Activated T-helper 9 cell treated with anti-CD3 and anti-CD28 coated beads, Interleukin-2, amount 50 U/mL, for 16 hours (primary cell): ENCODE measurements around the gene CCDC77.
"Not testable (repeated sequence)": the region's sequence is repeated elsewhere in the genome, so short reads cannot be mapped to it uniquely, and the experiment has no call there.

Source experiments
- DNase-seq: peaks from one replicate; pipeline ENCODE4 v3.0.0-alpha.2; 2020; ENCODE audit warnings: low read depth

Gene CCDC77

DNA sequence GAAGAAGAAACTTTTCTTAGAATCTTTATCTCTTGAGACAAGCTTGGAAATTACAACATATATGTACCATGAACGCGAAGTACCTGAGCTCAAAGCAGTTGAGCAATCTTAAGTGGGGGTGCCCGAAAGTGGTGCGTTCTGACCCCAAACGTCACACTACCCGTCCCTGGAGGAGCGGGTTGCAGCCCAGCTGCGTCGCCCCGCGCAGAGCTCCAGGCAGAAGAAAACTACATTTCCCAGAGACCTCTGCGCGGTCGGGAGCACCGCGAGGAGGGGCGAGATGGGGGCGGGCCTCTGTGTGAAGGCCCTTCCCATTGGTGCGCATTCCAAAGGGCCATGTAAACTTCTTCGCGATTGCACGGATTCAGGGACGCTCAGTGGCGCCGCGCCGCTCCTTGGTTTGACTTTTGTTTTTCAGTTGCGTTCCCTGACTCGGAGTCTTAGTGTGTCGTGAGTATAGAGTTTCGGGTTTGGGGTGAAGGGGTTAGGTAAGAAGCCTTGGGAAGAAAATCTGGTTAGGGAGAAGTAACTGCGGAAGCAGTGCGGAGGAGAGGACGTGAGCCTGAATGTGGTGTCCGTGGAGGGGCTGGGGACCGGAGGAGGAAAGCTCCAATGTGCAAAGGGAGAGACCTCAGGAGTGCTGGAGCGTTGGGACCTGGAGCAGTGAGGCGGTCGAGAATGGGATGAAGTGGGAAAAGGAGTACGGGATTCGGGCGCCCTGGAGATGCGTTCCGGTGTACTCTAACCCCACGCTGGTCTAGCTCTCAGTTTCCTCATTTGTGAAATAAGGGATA is at the start of gene CCDC77:
Gene CCDC77 (plus strand): TSS at position 410 of the 794 bp plus-strand sequence. CDS start 7,740 bp downstream, outside the sequence.
- peak; percentile 88 for DNase-seq

DNA sequence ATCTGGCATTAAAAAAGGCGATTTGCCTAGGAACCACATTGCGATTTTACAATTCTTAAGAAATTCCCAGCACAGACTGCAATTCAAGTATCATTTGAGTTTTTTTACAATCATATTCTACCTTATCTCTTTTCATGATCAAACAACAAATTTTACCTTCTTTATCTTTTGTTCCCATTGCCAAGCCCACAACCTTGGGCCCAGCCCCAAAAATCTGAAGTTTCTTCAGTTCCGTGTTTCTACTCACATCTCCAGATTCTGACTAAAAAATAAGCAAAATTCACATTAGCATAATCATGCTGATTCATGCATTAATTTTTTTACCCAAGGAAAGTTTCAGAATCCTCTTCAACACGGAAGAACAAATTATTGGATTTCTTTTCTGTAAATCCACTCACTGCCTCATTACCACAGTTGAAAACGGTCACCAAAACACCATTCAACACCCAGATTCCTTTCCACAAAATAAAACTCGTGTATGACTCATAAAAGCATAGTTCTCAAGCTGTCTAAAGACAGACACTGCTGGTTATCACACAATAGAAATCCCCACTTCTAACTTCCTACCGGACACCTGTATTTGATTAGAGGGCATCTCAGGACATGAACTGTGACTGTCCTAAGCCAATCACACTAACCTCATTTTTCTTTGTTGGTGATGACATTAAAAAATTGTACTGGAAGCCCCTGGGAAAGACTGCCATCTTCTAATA is 45.0 kb upstream of the CCDC77 start:
- no peak for DNase-seq

DNA sequence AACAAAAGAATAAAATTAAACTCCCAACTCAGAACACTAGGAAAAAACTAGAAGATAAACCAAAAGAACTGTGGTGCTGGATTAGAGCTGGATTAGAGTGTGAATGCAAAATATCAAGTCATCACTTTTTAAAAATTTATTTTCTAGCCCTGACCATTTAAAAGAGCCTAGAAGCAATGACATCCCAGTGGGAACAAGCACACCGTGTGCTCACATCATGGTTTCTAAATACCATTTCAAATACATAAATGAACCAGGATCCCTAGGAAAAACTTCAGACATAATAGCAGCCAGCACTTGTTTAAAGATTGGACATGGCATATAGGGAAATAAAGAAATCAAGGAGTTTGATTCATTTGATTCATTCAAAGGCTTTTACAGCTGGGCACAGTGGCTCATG is 42.4 kb upstream of the CCDC77 start:
- no peak for DNase-seq

DNA sequence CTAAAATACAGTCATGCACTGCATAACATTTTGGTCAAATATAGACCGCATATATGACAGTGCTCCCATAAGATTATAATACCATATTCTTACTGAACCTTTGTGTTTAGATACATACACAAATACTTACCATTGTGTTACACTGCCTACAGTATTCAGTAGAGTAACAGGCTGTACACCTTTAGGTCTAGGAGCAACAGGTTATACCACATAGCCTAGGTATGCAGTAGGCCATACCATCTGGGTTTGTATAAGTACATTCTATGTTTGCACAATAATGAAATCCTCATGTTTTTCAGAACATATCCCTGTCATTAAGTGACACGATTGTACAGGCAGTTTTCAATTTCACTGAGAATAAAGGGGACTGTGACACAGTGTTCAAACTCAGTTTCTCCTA is 34.6 kb upstream of the CCDC77 start:
- DNase-seq, result no peak

DNA sequence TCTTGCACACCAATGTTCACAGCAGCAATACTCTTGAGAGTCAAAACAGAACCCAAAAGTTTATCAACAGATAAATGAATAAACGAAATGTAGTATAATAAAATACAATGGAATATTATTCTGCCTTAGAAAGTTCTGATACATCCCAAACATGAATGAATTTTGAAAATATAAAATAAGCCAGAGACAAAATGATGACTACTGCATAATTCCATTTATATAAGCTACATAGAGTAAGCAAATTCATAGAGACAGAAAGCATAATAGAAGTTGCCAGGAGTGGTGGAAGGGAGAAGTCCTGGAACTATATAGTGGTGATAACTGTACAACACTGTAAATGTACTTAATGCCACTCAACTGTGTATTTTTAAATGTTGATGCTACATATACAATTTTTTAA is 33.5 kb upstream of the CCDC77 start:
- DNase-seq, result no peak

DNA sequence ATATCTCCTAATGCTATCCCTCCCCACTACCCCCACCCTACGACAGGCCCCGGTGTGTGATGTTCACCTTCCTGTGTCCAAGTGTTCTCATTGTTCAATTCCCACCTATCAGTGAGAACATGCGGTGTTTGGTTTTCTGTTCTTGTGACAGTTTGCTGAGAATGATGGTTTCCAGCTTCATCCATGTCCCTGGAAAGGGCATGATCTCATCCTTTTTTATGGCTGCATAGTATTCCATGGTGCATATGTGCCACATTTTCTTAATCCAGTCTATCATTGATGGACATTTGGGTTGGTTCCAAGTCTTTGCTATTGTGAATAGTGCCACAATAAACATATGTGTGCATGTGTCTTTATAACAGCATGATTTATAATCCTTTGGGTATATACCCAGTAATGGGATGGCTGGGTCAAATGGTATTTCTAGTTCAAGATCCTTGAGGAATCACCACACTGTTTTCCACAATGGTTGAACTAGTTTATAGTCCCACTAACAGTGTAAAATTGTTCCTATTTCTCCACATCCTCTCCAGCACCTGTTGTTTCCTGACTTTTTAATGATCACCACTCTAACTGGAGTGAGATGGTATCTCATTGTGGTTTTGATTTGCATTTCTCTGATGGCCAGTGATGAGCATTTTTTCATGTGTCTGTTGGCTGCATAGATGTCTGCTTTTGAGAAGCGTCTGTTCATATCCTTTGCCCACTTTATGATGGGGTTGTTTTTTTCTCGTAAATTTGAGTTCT is 30.5 kb upstream of the CCDC77 start:
- not testable (repeated sequence) for DNase-seq

DNA sequence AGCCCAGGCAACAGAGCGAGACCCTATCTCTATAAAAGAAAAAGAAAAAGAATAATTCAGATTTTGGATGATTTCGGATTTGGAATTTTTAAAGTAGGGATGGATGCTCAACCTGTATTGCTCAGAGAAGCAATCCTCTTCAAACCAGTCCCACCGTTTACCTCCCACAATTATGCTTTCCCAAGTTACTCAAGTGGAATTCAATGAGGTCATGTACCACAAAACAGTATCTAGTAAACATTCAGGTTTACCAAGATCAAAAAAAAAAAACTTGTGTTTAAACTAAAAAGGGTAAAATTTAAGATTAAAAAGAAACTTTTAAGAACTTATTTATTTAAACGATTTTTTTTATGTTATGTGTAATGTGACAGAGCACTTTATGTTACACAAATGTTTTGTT is 14.8 kb upstream of the CCDC77 start:
- DNase-seq, result no peak

DNA sequence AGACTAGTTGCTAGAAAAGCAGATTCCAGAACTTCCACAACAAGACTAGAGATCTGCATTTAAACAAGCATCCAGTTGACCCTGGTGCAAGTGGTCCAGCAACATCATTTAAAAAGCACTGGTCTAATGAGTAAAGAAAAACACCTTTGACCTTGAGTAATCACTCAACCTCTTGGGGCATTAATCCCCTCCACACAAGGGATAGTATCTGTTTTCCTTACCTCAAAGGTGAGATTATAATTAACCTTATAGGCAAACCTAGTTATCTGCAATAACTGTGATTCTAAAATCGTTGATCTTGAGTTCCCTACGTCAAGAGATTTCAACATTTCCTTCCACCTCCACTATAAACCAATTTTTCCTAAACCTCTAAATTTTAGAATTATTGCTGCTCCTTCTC is 13.4 kb upstream of the CCDC77 start:
- DNase-seq, result no peak

DNA sequence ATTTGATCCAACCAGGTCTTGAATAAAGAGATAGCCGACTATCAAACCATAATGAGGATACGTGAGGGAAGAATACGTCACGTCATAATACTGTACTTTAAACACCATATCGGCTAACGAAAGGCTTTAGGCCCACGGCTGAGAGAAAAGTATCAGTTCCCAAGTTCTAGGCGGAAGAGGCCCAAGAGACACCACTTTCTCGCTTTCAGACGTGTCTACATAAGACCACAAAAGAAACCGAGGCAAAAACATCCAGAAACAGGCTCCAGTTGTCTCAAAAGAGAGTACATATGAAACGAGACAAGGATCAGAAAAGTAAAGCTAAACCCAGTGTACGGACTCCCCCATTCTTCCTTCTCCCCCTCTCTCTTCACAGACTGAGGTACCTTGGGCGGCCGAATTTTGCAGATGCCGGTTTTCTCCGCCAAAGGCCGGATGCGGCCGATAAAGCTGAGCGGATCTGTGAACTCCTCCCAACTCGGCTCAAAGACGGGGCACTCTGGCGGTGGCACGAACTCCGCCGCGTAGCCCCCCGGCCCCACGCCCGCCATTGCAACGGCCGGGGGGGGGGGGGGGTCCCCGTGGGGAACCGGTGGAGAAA is 12.8 kb upstream of the CCDC77 start:
- no peak for DNase-seq

DNA sequence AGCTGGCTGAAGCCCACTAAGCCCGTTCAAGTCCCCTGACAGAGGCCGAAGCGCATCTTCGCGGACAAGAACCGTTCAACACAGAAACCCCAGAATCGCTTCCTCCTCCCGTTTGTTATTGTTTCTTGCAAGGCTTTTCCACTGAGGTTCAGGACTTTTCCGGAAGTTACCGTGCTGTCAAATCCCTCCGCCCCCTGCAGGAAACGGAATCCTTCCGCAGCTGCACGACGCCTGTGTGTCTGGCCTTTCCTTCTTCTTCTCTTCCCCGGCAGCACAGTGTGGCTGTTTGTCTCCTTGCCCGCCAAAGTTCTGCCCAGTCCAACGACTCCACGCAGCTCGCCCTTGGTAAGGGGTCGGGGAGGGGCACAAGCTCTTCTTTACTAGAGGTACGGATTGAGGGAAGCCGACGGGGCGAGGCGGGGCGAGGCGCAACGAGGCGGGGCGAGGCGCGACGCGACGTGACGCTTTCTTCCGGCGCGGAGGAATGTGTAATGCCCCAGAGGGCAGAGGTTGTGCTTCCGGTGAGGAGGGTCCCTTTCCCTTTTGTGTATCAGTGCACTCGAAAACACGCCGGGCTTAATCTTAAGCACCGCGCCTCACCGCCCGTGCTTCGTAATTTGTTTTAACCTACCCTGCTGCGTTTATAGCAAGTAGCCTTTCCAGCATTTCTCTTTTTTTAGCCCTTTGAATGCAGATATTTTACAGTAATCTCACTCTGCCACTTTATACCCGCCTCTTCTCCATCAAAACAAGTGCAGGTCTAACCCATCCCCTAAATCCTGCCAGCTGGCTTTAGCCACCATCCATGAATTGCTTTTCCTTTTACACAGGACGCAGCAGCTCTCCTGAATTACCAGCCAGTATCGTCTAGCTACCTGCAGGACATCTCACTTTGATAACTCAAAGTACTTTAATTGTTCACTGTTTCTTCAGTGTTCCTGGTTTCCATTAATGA is 12.0 kb upstream of the CCDC77 start, which contains the start of gene KDM5A:
Gene KDM5A (minus strand): TSS at position 179 of the 955 bp plus-strand sequence. CDS start 229 bp downstream, outside the sequence.
- peak; percentile 87 for DNase-seq

DNA sequence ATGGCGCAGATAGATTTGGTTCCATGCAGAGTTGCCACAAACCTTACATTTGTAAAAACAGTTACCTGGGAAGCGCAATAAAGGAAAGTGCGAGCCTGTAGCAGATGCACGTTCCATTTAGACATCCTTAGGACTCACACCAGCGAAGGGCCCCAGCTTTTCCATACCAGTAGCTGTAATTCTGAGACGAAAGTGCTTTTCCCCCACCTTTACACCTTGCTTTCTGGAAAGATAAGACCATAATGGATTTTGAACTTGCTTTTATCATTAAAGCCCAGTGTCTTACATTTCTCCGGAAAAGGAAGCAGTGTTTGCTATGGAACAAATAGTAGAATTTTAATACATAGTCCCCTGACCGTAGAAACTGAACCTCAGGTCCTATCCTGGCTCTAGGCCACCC is 616 bp upstream of the CCDC77 start:
- DNase-seq, result no peak

DNA sequence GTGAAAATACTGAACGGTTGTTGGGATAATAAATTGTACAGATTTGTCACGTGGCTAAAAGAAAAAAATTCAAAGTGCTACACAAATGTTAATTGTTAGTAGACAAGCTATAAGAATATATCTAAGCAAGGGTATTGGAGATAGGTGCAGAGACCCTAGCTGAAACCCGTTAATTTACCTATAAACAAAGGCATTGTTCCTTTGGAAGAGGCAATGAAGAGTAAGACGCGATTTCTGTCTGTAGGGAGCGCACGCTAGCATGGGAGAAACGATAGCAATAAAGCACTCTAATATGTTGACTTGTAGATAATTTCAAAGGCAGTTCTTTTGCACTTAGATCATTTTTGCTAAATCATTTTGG is 565 bp downstream of the CCDC77 start:
- no peak for DNase-seq

DNA sequence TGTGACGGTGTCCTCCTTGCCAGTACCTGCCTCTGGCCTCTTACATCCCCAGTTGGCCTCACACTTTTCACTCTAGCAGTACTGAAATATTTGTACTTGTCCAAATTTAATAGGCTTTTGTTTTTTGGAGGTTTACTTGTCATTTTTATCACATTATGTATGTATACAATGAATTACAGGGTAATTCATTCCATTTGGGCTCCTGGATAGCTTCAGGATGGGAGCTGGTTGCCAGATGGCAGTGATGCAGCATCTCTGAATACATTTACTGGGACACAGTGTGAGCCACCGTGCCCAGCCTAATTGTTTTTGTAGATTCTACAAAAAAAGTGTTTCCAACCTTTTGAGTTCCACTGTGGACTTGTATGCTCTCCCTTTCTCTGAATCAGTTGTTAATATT is 13.4 kb downstream of the CCDC77 start:
- no peak for DNase-seq

DNA sequence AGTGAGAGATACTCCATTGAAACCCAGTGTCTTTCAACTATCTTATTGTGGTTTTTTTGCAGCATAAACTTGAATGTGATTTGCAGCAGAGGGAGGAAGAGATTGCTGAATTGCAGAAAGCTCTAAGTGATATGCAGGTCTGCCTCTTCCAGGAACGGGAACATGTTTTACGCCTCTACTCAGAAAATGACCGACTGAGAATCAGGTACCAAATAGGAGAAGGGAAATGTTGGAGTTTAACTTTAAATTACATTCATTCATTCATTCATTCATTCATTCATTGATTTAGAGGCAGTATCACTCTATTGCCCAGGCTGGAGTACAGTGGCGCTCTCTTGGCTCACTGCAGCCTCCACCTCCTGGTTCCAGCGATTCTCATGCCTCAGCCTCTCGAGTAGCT is 17.0 kb downstream of the CCDC77 start:
- DNase-seq, result no peak

DNA sequence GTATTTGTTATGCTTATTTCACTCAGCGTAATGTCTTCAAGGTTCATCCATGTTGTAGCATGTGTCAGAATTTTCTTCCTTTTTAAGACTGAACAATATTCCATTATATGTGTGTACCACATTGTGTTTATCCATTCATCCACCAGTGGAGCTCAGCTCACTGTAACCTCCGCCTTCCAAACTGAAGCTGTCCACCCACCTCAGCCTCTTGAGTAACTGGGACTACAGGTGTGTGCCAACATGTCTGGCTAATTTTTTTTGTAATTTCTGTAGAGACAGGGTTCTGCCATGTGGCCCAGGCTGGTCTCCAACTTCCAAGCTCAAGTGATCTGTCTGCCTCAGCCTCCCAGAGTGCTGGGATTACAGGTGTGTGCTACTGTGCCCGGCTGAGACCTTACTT is 21.1 kb downstream of the CCDC77 start:
- DNase-seq, result no peak

DNA sequence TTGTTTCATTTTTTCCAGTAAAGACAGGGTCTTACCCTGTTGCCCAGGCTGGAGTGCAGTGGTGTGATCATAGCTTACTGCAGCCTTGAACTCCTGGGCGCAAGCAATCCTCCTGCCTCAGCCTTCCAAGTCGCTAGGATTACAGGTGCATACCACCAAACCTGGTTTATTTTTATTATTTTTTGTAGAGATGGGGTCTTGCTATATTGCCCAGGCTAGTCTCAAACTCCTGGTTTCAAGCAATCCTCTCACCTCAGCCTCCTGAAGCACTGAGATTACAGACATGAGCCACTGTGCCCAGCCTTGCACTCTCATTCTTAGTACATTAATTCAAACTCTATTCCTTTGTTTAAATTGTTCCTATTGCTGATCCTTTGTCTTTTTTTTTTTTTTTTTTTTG is 34.3 kb downstream of the CCDC77 start:
- not testable (repeated sequence) for DNase-seq

DNA sequence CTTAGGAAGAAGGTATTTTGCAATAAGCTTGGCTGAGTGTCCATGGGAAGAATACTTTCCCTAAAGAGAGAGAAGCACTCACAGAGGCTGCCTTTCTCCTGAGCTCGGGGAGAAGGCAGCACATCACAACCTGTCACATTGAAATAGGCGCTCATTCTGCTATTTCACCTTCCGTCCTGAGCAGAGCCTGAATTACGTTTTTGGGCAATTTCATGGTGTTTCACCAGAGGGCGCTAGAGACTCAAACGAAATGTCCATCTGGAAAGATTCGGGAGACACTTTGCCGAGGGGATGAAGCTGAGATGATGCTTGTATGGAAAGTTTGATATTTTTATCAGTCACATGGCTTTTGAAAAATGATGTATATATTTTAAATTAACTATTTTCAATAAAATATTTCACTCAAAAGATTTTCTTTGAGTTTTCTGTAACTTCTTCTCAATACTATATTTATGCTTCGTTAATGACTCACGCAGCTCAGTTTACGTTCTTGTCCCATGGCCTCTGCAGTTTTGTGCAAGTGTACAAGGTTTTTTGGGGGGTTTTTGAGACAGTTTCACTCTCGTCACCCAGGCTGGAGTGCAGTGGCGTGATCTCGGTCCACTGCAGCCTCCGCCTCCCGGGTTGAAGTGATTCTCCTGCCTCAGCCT is 40.9 kb downstream of the CCDC77 start:
- peak; percentile 6 for DNase-seq

DNA sequence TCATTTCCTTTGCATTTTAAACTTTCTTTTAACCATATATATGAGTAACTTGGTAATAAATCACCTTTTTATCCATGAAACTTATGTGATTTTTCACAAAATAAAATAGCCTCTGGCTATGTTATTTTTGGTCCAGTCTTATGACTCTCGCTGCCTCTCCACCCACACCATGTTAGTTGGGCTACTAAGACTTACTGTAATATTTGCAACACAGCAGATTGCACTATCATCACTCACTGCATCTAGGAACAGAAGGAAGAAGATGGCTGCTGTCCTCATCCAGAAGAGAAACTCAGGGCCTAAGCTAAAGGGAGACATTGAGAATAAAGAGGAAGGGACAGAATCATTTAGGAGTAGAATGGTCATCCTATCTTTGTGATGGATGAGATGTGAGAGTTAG is 45.7 kb downstream of the CCDC77 start:
- no peak for DNase-seq

DNA sequence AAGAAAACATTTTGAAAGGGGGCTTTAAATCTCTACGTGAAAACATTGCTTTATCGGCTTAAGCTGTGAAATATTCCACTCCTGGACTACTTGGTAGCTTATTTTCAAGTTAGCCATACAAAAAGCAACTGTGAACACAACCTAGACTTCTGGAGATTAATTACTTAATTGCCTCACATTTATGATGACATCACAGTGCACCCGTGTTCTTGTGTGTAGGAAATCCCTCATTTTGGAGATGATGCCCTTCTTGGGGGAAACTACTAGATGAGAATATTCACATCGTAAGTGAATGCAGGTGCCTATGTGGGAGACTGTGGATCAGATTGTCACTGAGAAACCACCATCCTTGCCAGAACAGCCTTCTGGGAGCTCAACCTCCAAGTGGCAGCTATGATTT is 47.8 kb downstream of the CCDC77 start:
- no peak for DNase-seq

DNA sequence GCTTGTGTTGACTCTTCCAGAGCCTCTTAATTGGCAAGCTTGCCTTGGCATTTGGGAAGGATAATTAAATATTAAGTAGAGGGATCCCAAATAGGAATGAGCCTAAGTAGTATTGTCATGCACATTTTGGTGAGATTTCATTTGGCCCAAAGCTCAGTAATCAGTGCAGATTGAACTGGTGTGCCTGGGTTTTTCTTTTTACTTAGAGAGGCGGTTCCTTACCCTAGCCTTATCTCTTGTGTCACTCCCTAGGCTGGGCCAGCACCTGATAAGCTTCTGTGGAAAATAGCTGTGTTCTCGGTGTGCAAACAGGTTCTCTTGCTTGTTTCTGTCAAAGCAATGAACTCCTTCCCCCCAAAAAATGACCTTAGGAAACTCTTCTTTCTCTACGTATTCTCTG is 49.0 kb downstream of the CCDC77 start:
- DNase-seq, result no peak
